GM18870 (cell line): ENCODE measurements around the gene THSD7A.

ENCODE experiments used
- ATAC-seq: cut with Tn5 transposase; IDR thresholded peaks from one replicate; pipeline ENCODE4 v1.9.1; 2021; ENCODE audit warnings: moderate library complexity; ENCODE audit not compliant: unreplicated experiment

Gene THSD7A

GRCh38 chr7:11355399-11356005 lies 476.5 kb downstream of the THSD7A start:
- ATAC-seq: no peak

GRCh38 chr7:11346302-11346701 lies 485.7 kb downstream of the THSD7A start:
- no peak for ATAC-seq

- ATAC-seq: no peak
Measured at GRCh38 chr7:11345621-11346020, 486.4 kb downstream of the THSD7A start.

GRCh38 chr7:11343818-11344413 lies 488.1 kb downstream of the THSD7A start:
- no peak for ATAC-seq

GRCh38 chr7:11343136-11343535 lies 488.9 kb downstream of the THSD7A start:
- ATAC-seq: no peak

GRCh38 chr7:11341285-11341944 lies 490.6 kb downstream of the THSD7A start:
- ATAC-seq: no peak

GRCh38 chr7:11336432-11336831 lies 495.6 kb downstream of the THSD7A start:
- ATAC-seq: no peak

- no peak for ATAC-seq
Measured at GRCh38 chr7:11335947-11336346, 496.1 kb downstream of the THSD7A start.

- peak; percentile 42 for ATAC-seq
Measured at GRCh38 chr7:11332865-11333228, 499.2 kb downstream of the THSD7A start.

- peak; percentile 94 for ATAC-seq
Measured at GRCh38 chr7:11332186-11332864, 499.7 kb downstream of the THSD7A start.

GRCh38 chr7:11331128-11332102 lies 500.6 kb downstream of the THSD7A start:
- ATAC-seq: no peak

GRCh38 chr7:11330717-11331116 lies 501.3 kb downstream of the THSD7A start:
- no peak for ATAC-seq

- no peak for ATAC-seq
Measured at GRCh38 chr7:11330208-11330607, 501.8 kb downstream of the THSD7A start.

- ATAC-seq: no peak
Measured at GRCh38 chr7:11329626-11330025, 502.4 kb downstream of the THSD7A start.

GRCh38 chr7:11328309-11328708 lies 503.7 kb downstream of the THSD7A start:
- ATAC-seq: no peak

GRCh38 chr7:11327633-11328032 lies 504.4 kb downstream of the THSD7A start:
- no peak for ATAC-seq
